GM12878 (cell line): ENCODE results near the gene SPHK2. TPM values are rescaled to one million over a fixed set of nuclear protein-coding genes. Genes with fewer than 3 reads are reported as not detected.

Source experiments
- ATAC-seq: fragments of 200-7000 bp; cut with Tn5 transposase; 3 replicates; pipeline ENCODE4 v1.9.1; 2020; ENCODE audit warnings: mild to moderate bottlenecking, moderate library complexity
- BruUV-seq: library from RNA; stranded (reverse); fragments of 400-500 nt; replicated peaks from 2 replicates; lab custom pipeline; 2021; lab: Mats Ljungman, UMichigan
- CTCF ChIA-PET: fragments of 300-600 bp; sonication (Branson Sonifier 250); formaldehyde crosslinking; extraction: SDS; loops from one replicate; lab custom pipeline; 2021; ENCODE audit warnings: inconsistent platforms; lab: Yijun Ruan, JAX
- POLR2A ChIA-PET: fragments of 350-600 bp; formaldehyde crosslinking; extraction: SDS; loops from one replicate; lab custom pipeline; 2021; ENCODE audit warnings: inconsistent platforms; lab: Charles Lee
- RAD21 ChIA-PET: fragments of 300-600 bp; sonication (Branson Sonifier 250); formaldehyde crosslinking; loops from one replicate; lab custom pipeline; 2023; ENCODE audit warnings: antibody characterized with exemption; ENCODE audit not compliant: unreplicated experiment; lab: Charles Lee
- SMC1A ChIA-PET: fragments of 300-600 bp; sonication (Branson Sonifier 250); formaldehyde crosslinking; loops from one replicate; lab custom pipeline; 2023; ENCODE audit not compliant: unreplicated experiment, uncharacterized antibody; lab: Charles Lee
- DNase-seq: peaks from one replicate; pipeline ENCODE4 v3.0.0-alpha.2; 2011; ENCODE audit warnings: low read depth, low spot score
- FAIRE-seq: peaks from 3 replicates; lab custom pipeline; 2011; peaks lifted over from hg19 to GRCh38; lab: Jason Lieb, UNC
- H2AFZ ChIP-seq: 2 replicates; pipeline ENCODE4 v1.6.0; 2011; ENCODE audit warnings: low read depth, low read length, control low read depth; ENCODE audit not compliant: control insufficient read depth
- H3K27ac ChIP-seq: 2 replicates; pipeline ENCODE4 v1.5.1; 2011; ENCODE audit warnings: control low read depth; ENCODE audit not compliant: control insufficient read depth, insufficient read depth
- H3K27me3 ChIP-seq, 2 experiments: replicated peaks in 1 of 2; 2 replicates each; pipeline versions ENCODE4 v1.6.0 to v1.6.1; 2011; ENCODE audit warnings: low read length in 1 of 2; ENCODE audit not compliant: control insufficient read depth in 2 of 2, insufficient read depth in 2 of 2
- H3K36me3 ChIP-seq, 2 experiments: 2 replicates each; pipeline ENCODE4 v1.5.1; 2011; ENCODE audit warnings: low read length in 1 of 2; ENCODE audit not compliant: control insufficient read depth in 2 of 2, insufficient read depth in 2 of 2
- H3K4me1 ChIP-seq: 2 replicates; pipeline ENCODE4 v1.6.1; 2011; ENCODE audit warnings: mild to moderate bottlenecking, low read length, moderate library complexity, mixed read lengths; ENCODE audit not compliant: control insufficient read depth, insufficient read depth
- H3K4me2 ChIP-seq: 2 replicates; pipeline ENCODE4 v1.6.0; 2011; ENCODE audit warnings: control low read depth; ENCODE audit not compliant: control insufficient read depth, insufficient read depth
- H3K4me3 ChIP-seq: fragments of 200-600 bp; sonication (generic); 2 replicates; pipeline ENCODE4 v1.5.1; 2016
- H3K79me2 ChIP-seq: 2 replicates; pipeline ENCODE4 v1.6.0; 2011; ENCODE audit warnings: low read length; ENCODE audit not compliant: control insufficient read depth, insufficient read depth
- H3K9ac ChIP-seq: 2 replicates; pipeline ENCODE4 v1.8.0; 2011; ENCODE audit warnings: low read length, control low read depth, mixed read lengths; ENCODE audit not compliant: control insufficient read depth, insufficient read depth
- H3K9me3 ChIP-seq: replicated peaks from 3 replicates; pipeline ENCODE4 v1.5.1; 2011; ENCODE audit warnings: mild to moderate bottlenecking, low read length; ENCODE audit not compliant: control insufficient read depth, insufficient read depth
- H4K20me1 ChIP-seq: 2 replicates; pipeline ENCODE4 v1.6.0; 2011; ENCODE audit not compliant: control insufficient read depth, insufficient read depth
- CHD4 ChIP-seq: fragments of 200-600 bp; sonication (generic); IDR thresholded peaks from 2 replicates; pipeline ENCODE4 v1.6.1; 2016; ENCODE audit warnings: mild to moderate bottlenecking
- FOS ChIP-seq: IDR thresholded peaks from 3 replicates; pipeline ENCODE4 v1.6.1; 2011; ENCODE audit warnings: borderline replicate concordance; ENCODE audit not compliant: insufficient read length; ENCODE audit errors: extremely low read depth
- FOXM1 ChIP-seq: IDR thresholded peaks from 2 replicates; pipeline ENCODE4 v1.6.1; 2012; ENCODE audit warnings: low read depth, mild to moderate bottlenecking, inconsistent platforms, low read length, moderate library complexity
- JUNB ChIP-seq: IDR thresholded peaks from 2 replicates; pipeline ENCODE4 v1.6.1; 2016; ENCODE audit warnings: antibody characterized with exemption, mild to moderate bottlenecking
- KDM1A ChIP-seq: fragments of 200-600 bp; sonication (generic); IDR thresholded peaks from 2 replicates; pipeline ENCODE4 v1.6.1; 2016; ENCODE audit warnings: borderline replicate concordance
- KLF5 ChIP-seq: fragments of 450-650 bp; IDR thresholded peaks from 2 replicates; pipeline ENCODE4 v1.6.1; 2014; ENCODE audit warnings: mild to moderate bottlenecking; ENCODE audit not compliant: partially characterized antibody
- MTA2 ChIP-seq: fragments of 450-650 bp; IDR thresholded peaks from 2 replicates; pipeline ENCODE4 v1.6.1; 2016; ENCODE audit warnings: low read depth, mild to moderate bottlenecking, moderate library complexity
- MTA3 ChIP-seq: IDR thresholded peaks from 2 replicates; pipeline ENCODE4 v1.6.1; 2012; ENCODE audit warnings: low read length, inconsistent platforms, borderline replicate concordance
- NBN ChIP-seq: fragments of 450-650 bp; IDR thresholded peaks from 2 replicates; pipeline ENCODE4 v1.6.1; 2016
- NFXL1 ChIP-seq: fragments of 450-650 bp; IDR thresholded peaks from 2 replicates; pipeline ENCODE4 v1.6.1; 2017; ENCODE audit warnings: antibody characterized with exemption, mild to moderate bottlenecking, borderline replicate concordance
- NFYA ChIP-seq: IDR thresholded peaks from 2 replicates; pipeline ENCODE4 v1.6.1; 2011; ENCODE audit warnings: low read depth, mild to moderate bottlenecking, low read length, improper control_type of control experiment, borderline replicate concordance
- NFYB ChIP-seq: IDR thresholded peaks from 2 replicates; pipeline ENCODE4 v1.6.1; 2011; ENCODE audit warnings: low read depth, mild to moderate bottlenecking, low read length, improper control_type of control experiment, moderate library complexity; ENCODE audit not compliant: insufficient read depth
- RAD21 ChIP-seq: IDR thresholded peaks from 2 replicates; pipeline ENCODE4 v1.6.1; 2011; ENCODE audit warnings: mild to moderate bottlenecking, low read depth, low read length, moderate library complexity; ENCODE audit not compliant: insufficient read depth
- SIN3A ChIP-seq: IDR thresholded peaks from 2 replicates; pipeline ENCODE4 v1.6.1; 2012; ENCODE audit warnings: low read depth, low read length, improper control_type of control experiment
- SP1 ChIP-seq: IDR thresholded peaks from one replicate; pipeline ENCODE4 v1.6.1; 2011; ENCODE audit warnings: low read depth, low read length
- SREBF1 ChIP-seq: IDR thresholded peaks from 2 replicates; pipeline ENCODE4 v1.6.1; 2012; ENCODE audit warnings: mild to moderate bottlenecking, low read length
- TCF12 ChIP-seq: IDR thresholded peaks from 2 replicates; pipeline ENCODE4 v1.6.1; 2011; ENCODE audit warnings: low read depth, mild to moderate bottlenecking, low read length
- USF2 ChIP-seq: IDR thresholded peaks from 2 replicates; pipeline ENCODE4 v1.6.1; 2011; ENCODE audit warnings: low read depth, low read length, improper control_type of control experiment, borderline replicate concordance
- ZBTB33 ChIP-seq: fragments of 450-650 bp; IDR thresholded peaks from 2 replicates; pipeline ENCODE4 v1.6.1; 2017; ENCODE audit warnings: mild to moderate bottlenecking
- ZNF622 ChIP-seq: fragments of 450-650 bp; IDR thresholded peaks from 2 replicates; pipeline ENCODE4 v1.6.1; 2017; ENCODE audit warnings: mild to moderate bottlenecking, inconsistent platforms
- WGBS: methylation state at CpG from one replicate; pipeline ENCODE4 v1.1.6; 2016; ENCODE audit warnings: low lambda C conversion rate; ENCODE audit not compliant: insufficient replicate concordance, insufficient coverage; ENCODE audit errors: missing lambda C conversion rate; 5-methylcytosine and 5-hydroxymethylcytosine counted together
- in situ Hi-C: fragments of 300-500 bp; cut with MboI; formaldehyde crosslinking; loops from 9 replicates; pipeline ENCODE4 v1.14.3; 2018; ENCODE audit warnings: mixed read lengths
- intact Hi-C: fragments of 100-400 bp; cut with micrococcal nuclease; formaldehyde crosslinking; loops from one replicate; pipeline ENCODE4 v1.14.2; 2022; ENCODE audit not compliant: unreplicated experiment
- polyA plus RNA-seq, 11 experiments: library from polyadenylated mRNA; depleted of rRNA in 4 of 11; unstranded in 6 of 11; stranded (reverse) in 5 of 11; fragments of >200 nt; fragmentation: Nextera tagmentation in 4 of 11; fragmentation: Illumina TruSeq in 1 of 11; extraction: Ambion mirVana in 4 of 11; extraction: Trizol in 1 of 11; gene quantifications; 1 replicate in 1 of 11; 2 replicates in 10 of 11; pipeline versions ENCODE4 v1.2.1 to v1.2.3, GENCODE V29; 2011 to 2016; ENCODE audit warnings: inconsistent platforms in 2 of 11, missing spikeins in 2 of 11, low read depth in 1 of 11
- total RNA-seq, 4 experiments: library from RNA; depleted of rRNA in 3 of 4; stranded (reverse); fragments of >200 nt in 3 of 4; fragmentation: Illumina TruSeq in 1 of 4; extraction: Trizol in 1 of 4; gene quantifications; 2 replicates each; pipeline versions ENCODE4 v1.2.1 to v1.2.3, GENCODE V29; 2013 to 2021
- TF ChIP-seq, protein P1 (sequence below), 3 experiments: IDR thresholded peaks in 2 of 3; conservative IDR thresholded peaks in 1 of 3; 2 replicates each; pipeline ENCODE4 v1.5.1; 2011; ENCODE audit warnings: low read depth in 3 of 3, low read length in 3 of 3, mild to moderate bottlenecking in 3 of 3, control low read depth in 2 of 3, moderate library complexity in 2 of 3, inconsistent platforms in 1 of 3, mixed read lengths in 1 of 3; ENCODE audit not compliant: control insufficient read depth in 2 of 3, insufficient read depth in 1 of 3; ENCODE audit errors: extremely low read depth in 1 of 3

The SPHK2 gene
- total and polyA plus RNA-seq, 10 of the 15 experiments (the other 5 are each of a cell fraction or from before 2014, with no cell fraction given): 0.37 to 40.5 (median 11.2) TPM

DNA sequence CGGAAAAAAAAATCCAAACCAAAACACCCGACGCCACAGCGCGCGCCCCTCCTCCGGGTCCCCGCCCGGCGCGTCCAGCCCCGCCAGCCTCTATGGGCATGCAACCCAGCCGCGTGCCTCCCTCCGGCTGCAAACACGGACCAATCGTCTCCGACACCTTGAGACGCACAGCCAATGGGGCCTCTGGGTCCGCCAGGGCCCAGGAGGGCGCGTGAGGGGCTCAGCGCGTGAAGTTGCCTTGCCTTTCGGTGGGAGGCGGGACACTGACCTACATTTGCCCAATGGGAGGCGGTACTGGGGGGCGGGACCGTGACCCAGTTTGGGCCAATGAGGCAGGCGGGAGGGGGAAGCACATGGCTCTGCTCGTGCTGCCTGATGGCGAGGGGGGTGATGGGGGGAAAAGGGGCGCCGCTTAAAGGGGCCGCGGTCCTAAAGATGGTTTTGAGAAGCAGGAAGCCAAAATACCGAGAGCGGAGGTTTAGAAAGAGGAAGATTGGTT, 18.2 kb downstream of the SPHK2 start:
- ATAC-seq: peak; percentile 85
- Histone ChIP-seq H3K36me3 (no peaks in the 10 kb centered on the region), H3K27ac (peak overlapping the region; percentile 93), H4K20me1 (no peaks in the 10 kb centered on the region), H3K9ac (peak overlapping the region; percentile 72), H3K79me2 (peaks cover 5% of the 10 kb centered on the region), H3K9me3 (no peaks in the 10 kb centered on the region), H2AFZ (peak overlapping the region; percentile 71), H3K4me1 (peaks cover 28% of the 10 kb centered on the region), H3K27me3 (no peaks in the 10 kb centered on the region), H3K4me3 (peak overlapping the region; percentile 89), H3K4me2 (peak overlapping the region; percentile 86)
- ChIA-PET SMC1A (interaction anchor here (1.0 to 1.3 kb wide), 2 partner anchors 8 to 37 kb away, joined by 3 to 4 read pairs; partner anchors contain the start of gene CA11), CTCF (interaction anchor here (1.0 to 1.2 kb wide), 2 partner anchors 8 to 37 kb away, joined by 3 to 5 read pairs; partner anchors contain the start of gene CA11), RAD21 (interaction anchor here (0.9 to 1.3 kb wide), 2 partner anchors 19 to 356 kb away, joined by 3 to 5 read pairs; partner anchors contain the start of genes GYS1, RPL18, RUVBL2 and SPHK2), POLR2A (interaction anchor here (0.6 to 1.7 kb wide), 6 partner anchors 10 to 328 kb away, joined by 3 to 5 read pairs (median 3); partner anchors contain the start of genes FTL, RPL18 and SPHK2)
- peak; percentile 98 for FAIRE-seq
- DNase-seq: peak; percentile 96
- no TSS peak for BruUV-seq
- in situ Hi-C loops: loop anchor here (25.0 kb wide), 1 partner anchor 1250 kb away; the partner anchor contains the start of genes AKT1S1, IL4I1 and TBC1D17
- intact Hi-C loops: loop anchor here (10.0 kb wide), 1 partner anchor 327 kb away; the partner anchor contains the start of gene FTL
- under 1% methylated on average over 37 of the region's 38 CpGs for WGBS
- TF ChIP-seq NFYA (peak; percentile 20; the same call in 1 of the 2 replicates), ZBTB33 (peak; percentile 86; the same call in 1 of the 2 replicates), NFXL1 (no peak), USF2 (peak; percentile 64), KDM1A (no peak), MTA2 (no peak), FOXM1 (no peak), SP1 (peak; percentile 94), ZNF622 (no peak), TCF12 (0 out of 2 replicates have a peak, but pooled peaks have one; percentile 35), RAD21 (no peak), SREBF1 (no peak), FOS (peak; percentile 74), NFYB (peak; percentile 93), NBN (peak; percentile 35; the same call in 1 of the 2 replicates), JUNB (no peak), SIN3A (peak; percentile 26; the same call in 1 of the 2 replicates), MTA3 (no peak), KLF5 (peak; percentile 21), CHD4 (no peak)
- TF ChIP-seq, protein P1, sequence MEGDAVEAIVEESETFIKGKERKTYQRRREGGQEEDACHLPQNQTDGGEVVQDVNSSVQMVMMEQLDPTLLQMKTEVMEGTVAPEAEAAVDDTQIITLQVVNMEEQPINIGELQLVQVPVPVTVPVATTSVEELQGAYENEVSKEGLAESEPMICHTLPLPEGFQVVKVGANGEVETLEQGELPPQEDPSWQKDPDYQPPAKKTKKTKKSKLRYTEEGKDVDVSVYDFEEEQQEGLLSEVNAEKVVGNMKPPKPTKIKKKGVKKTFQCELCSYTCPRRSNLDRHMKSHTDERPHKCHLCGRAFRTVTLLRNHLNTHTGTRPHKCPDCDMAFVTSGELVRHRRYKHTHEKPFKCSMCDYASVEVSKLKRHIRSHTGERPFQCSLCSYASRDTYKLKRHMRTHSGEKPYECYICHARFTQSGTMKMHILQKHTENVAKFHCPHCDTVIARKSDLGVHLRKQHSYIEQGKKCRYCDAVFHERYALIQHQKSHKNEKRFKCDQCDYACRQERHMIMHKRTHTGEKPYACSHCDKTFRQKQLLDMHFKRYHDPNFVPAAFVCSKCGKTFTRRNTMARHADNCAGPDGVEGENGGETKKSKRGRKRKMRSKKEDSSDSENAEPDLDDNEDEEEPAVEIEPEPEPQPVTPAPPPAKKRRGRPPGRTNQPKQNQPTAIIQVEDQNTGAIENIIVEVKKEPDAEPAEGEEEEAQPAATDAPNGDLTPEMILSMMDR (IDR thresholded peaks at IDR 0.05 in 2 of 3, conservative IDR thresholded peaks at IDR 0.05 in 1 of 3; ENCODE audit: control insufficient read depth in 2 of 3, extremely low read depth in 1 of 3, insufficient read depth in 1 of 3, low read depth in 3 of 3, low read length in 3 of 3): no peak; a peak in 1 of 6 replicates
